ENCODE measurements around the gene TSC2. TPM values are rescaled to one million over a fixed set of nuclear protein-coding genes. Genes with fewer than 3 reads are reported as not detected.
A peak's percentile ranks its signal among the peaks of the same experiment; 100 is the strongest.
"Not testable (repeated sequence)": the region's sequence is repeated elsewhere in the genome, so short reads cannot be mapped to it uniquely, and the experiment has no call there.

The TSC2 gene
- polyA plus RNA-seq, 1 donor (not counting 4 experiments of a cell fraction or from before 2014, with no cell fraction given): 22.6 TPM

GRCh38 chr16:2122429-2122828 lies 74.6 kb downstream of the TSC2 start:
- no peak for FAIRE-seq
- Histone ChIP-seq H3K27ac (ENCODE audit: control insufficient read depth, insufficient read depth, low read length) (peak overlapping the region; percentile 33), H3K9me3 (ENCODE audit: control insufficient read depth, low read depth, low read length) (no peaks in the 10 kb centered on the region), H3K4me3 (ENCODE audit: control insufficient read depth in 2 of 3, extremely low read depth in 1 of 3, insufficient read depth in 2 of 3, low read depth in 1 of 3, low read length in 3 of 3) (peak overlapping the region in 1 of 3 experiments; percentile 23), H3K4me2 (ENCODE audit: control insufficient read depth, extremely low read depth, insufficient read depth, low read depth, low read length) (peak overlapping the region; percentile 45), H2AFZ (ENCODE audit: control insufficient read depth, low read length) (no peak overlapping the region), H3K4me1 (ENCODE audit: control insufficient read depth, extremely low read depth, insufficient read depth, low read length) (peaks cover 45% of the 10 kb centered on the region), H3K9ac (ENCODE audit: control insufficient read depth, extremely low read depth, insufficient read depth, low read length) (peak overlapping the region; percentile 36), H3K79me2 (ENCODE audit: control insufficient read depth, insufficient read depth, low read length) (peaks cover 39% of the 10 kb centered on the region), H3K9me1 (ENCODE audit: control insufficient read depth, extremely low read depth, insufficient read depth, low read length) (no peaks in the 10 kb centered on the region), H3K36me3 (ENCODE audit: control insufficient read depth in 2 of 2, extremely low read depth in 1 of 2, insufficient read depth in 2 of 2, low read length in 2 of 2) (no peaks in the 10 kb centered on the region), H3K27me3 (ENCODE audit: control insufficient read depth, extremely low read depth, insufficient read depth, low read length) (no peaks in the 10 kb centered on the region), H4K20me1 (ENCODE audit: control insufficient read depth, extremely low read depth, insufficient read depth, low read length) (peaks cover 2% of the 10 kb centered on the region)
- dilution Hi-C loops (cut with MboI; ENCODE audit: extremely low pct_ligation_motif_present, low sequenced_read_pairs): no loop called here
- no peak for DNase-seq (ENCODE audit: low read depth, low spot score)
- TF ChIP-seq CTCF (optimal IDR thresholded peaks at IDR 0.05 in 1 of 3, IDR thresholded peaks at IDR 0.05 in 1 of 3, conservative IDR thresholded peaks at IDR 0.05 in 1 of 3; ENCODE audit: extremely low read depth in 1 of 3, insufficient read depth in 2 of 3, low read length in 3 of 3) (no peak), EZH2 (IDR thresholded peaks at IDR 0.05; ENCODE audit: low read length) (no peak)

GRCh38 chr16:2122934-2123683 lies 75.3 kb downstream of the TSC2 start:
- H4K20me1 ChIP-seq (ENCODE audit: control insufficient read depth, extremely low read depth, insufficient read depth, low read length); H2AFZ ChIP-seq (ENCODE audit: control insufficient read depth, low read length); H3K9me1 ChIP-seq (ENCODE audit: control insufficient read depth, extremely low read depth, insufficient read depth, low read length); H3K4me3 ChIP-seq (ENCODE audit: control insufficient read depth in 2 of 3, extremely low read depth in 1 of 3, insufficient read depth in 2 of 3, low read depth in 1 of 3, low read length in 3 of 3); H3K36me3 ChIP-seq (ENCODE audit: control insufficient read depth in 2 of 2, extremely low read depth in 1 of 2, insufficient read depth in 2 of 2, low read length in 2 of 2); DNase-seq (ENCODE audit: low read depth, low spot score); H3K27me3 ChIP-seq (ENCODE audit: control insufficient read depth, extremely low read depth, insufficient read depth, low read length); dilution Hi-C loops (cut with MboI; ENCODE audit: extremely low pct_ligation_motif_present, low sequenced_read_pairs); H3K9me3 ChIP-seq (ENCODE audit: control insufficient read depth, low read depth, low read length): not testable (repeated sequence)
- peak overlapping the region; percentile 20 for H3K27ac ChIP-seq (ENCODE audit: control insufficient read depth, insufficient read depth, low read length)
- H3K4me1 ChIP-seq (ENCODE audit: control insufficient read depth, extremely low read depth, insufficient read depth, low read length): peaks cover 47% of the 10 kb centered on the region
- H3K79me2 ChIP-seq (ENCODE audit: control insufficient read depth, insufficient read depth, low read length): peaks cover 39% of the 10 kb centered on the region
- peak overlapping the region; percentile 36 for H3K9ac ChIP-seq (ENCODE audit: control insufficient read depth, extremely low read depth, insufficient read depth, low read length)
- H3K4me2 ChIP-seq (ENCODE audit: control insufficient read depth, extremely low read depth, insufficient read depth, low read depth, low read length): peak overlapping the region; percentile 45
- FAIRE-seq: peak; percentile 59

- H3K36me3 ChIP-seq (ENCODE audit: control insufficient read depth in 2 of 2, extremely low read depth in 1 of 2, insufficient read depth in 2 of 2, low read length in 2 of 2); H4K20me1 ChIP-seq (ENCODE audit: control insufficient read depth, extremely low read depth, insufficient read depth, low read length); H3K9me3 ChIP-seq (ENCODE audit: control insufficient read depth, low read depth, low read length); DNase-seq (ENCODE audit: low read depth, low spot score); H3K9me1 ChIP-seq (ENCODE audit: control insufficient read depth, extremely low read depth, insufficient read depth, low read length); H3K27me3 ChIP-seq (ENCODE audit: control insufficient read depth, extremely low read depth, insufficient read depth, low read length); dilution Hi-C loops (cut with MboI; ENCODE audit: extremely low pct_ligation_motif_present, low sequenced_read_pairs); H3K4me3 ChIP-seq (ENCODE audit: control insufficient read depth in 2 of 3, extremely low read depth in 1 of 3, insufficient read depth in 2 of 3, low read depth in 1 of 3, low read length in 3 of 3); H2AFZ ChIP-seq (ENCODE audit: control insufficient read depth, low read length): not testable (repeated sequence)
- Histone ChIP-seq H3K27ac (ENCODE audit: control insufficient read depth, insufficient read depth, low read length) (peak overlapping the region; percentile 71), H3K9ac (ENCODE audit: control insufficient read depth, extremely low read depth, insufficient read depth, low read length) (peak overlapping the region; percentile 64), H3K79me2 (ENCODE audit: control insufficient read depth, insufficient read depth, low read length) (peaks cover 39% of the 10 kb centered on the region), H3K4me1 (ENCODE audit: control insufficient read depth, extremely low read depth, insufficient read depth, low read length) (peaks cover 47% of the 10 kb centered on the region), H3K4me2 (ENCODE audit: control insufficient read depth, extremely low read depth, insufficient read depth, low read depth, low read length) (peak overlapping the region; percentile 64)
- peak; percentile 73 for FAIRE-seq
These were observed 76.1 kb downstream of the TSC2 start for GRCh38 chr16:2123706-2124376.

GRCh38 chr16:2124377-2124693 lies 76.5 kb downstream of the TSC2 start:
- H3K27me3 ChIP-seq (ENCODE audit: control insufficient read depth, extremely low read depth, insufficient read depth, low read length); H4K20me1 ChIP-seq (ENCODE audit: control insufficient read depth, extremely low read depth, insufficient read depth, low read length); H3K9me1 ChIP-seq (ENCODE audit: control insufficient read depth, extremely low read depth, insufficient read depth, low read length); FAIRE-seq; H3K4me3 ChIP-seq (ENCODE audit: control insufficient read depth in 2 of 3, extremely low read depth in 1 of 3, insufficient read depth in 2 of 3, low read depth in 1 of 3, low read length in 3 of 3); H2AFZ ChIP-seq (ENCODE audit: control insufficient read depth, low read length); dilution Hi-C loops (cut with MboI; ENCODE audit: extremely low pct_ligation_motif_present, low sequenced_read_pairs); H3K9me3 ChIP-seq (ENCODE audit: control insufficient read depth, low read depth, low read length); DNase-seq (ENCODE audit: low read depth, low spot score); H3K36me3 ChIP-seq (ENCODE audit: control insufficient read depth in 2 of 2, extremely low read depth in 1 of 2, insufficient read depth in 2 of 2, low read length in 2 of 2): not testable (repeated sequence)
- Histone ChIP-seq H3K27ac (ENCODE audit: control insufficient read depth, insufficient read depth, low read length) (peak overlapping the region; percentile 71), H3K9ac (ENCODE audit: control insufficient read depth, extremely low read depth, insufficient read depth, low read length) (peak overlapping the region; percentile 64), H3K4me2 (ENCODE audit: control insufficient read depth, extremely low read depth, insufficient read depth, low read depth, low read length) (peak overlapping the region; percentile 64), H3K4me1 (ENCODE audit: control insufficient read depth, extremely low read depth, insufficient read depth, low read length) (peaks cover 47% of the 10 kb centered on the region), H3K79me2 (ENCODE audit: control insufficient read depth, insufficient read depth, low read length) (peaks cover 38% of the 10 kb centered on the region)

Data from keratinocyte (primary cell).